ENCODE results near the gene MRPL3.

The MRPL3 gene

GRCh38 chr3:131502530-131503319 lies at the start of gene MRPL3:
Gene MRPL3, minus strand, starts transcription at chr3:131502971. Its CDS starts 150 bp downstream, at chr3:131502821.
- peak; percentile 34 for DNase-seq

- DNase-seq, result no peak
Observed at GRCh38 chr3:131551761-131552160, 49.0 kb upstream of the MRPL3 start.

GRCh38 chr3:131550562-131551465 lies 48.0 kb upstream of the MRPL3 start:
- no peak for DNase-seq

- no peak for DNase-seq
Observed at GRCh38 chr3:131549340-131549739, 46.6 kb upstream of the MRPL3 start.

GRCh38 chr3:131547585-131547984 lies 44.8 kb upstream of the MRPL3 start:
- no peak for DNase-seq

GRCh38 chr3:131546441-131546840 lies 43.7 kb upstream of the MRPL3 start:
- DNase-seq, result no peak

GRCh38 chr3:131544557-131544956 lies 41.8 kb upstream of the MRPL3 start:
- DNase-seq, result no peak

GRCh38 chr3:131543714-131544113 lies 40.9 kb upstream of the MRPL3 start:
- no peak for DNase-seq

- DNase-seq, result no peak
Observed at GRCh38 chr3:131541288-131541687, 38.5 kb upstream of the MRPL3 start.

GRCh38 chr3:131540821-131541220 lies 38.0 kb upstream of the MRPL3 start:
- DNase-seq, result no peak

- no peak for DNase-seq
Observed at GRCh38 chr3:131540143-131540542, 37.4 kb upstream of the MRPL3 start.

- DNase-seq, result no peak
Observed at GRCh38 chr3:131538968-131539367, 36.2 kb upstream of the MRPL3 start.

GRCh38 chr3:131537531-131537930 lies 34.8 kb upstream of the MRPL3 start:
- no peak for DNase-seq

- DNase-seq, result no peak
Observed at GRCh38 chr3:131535596-131535995, 32.8 kb upstream of the MRPL3 start.

- DNase-seq, result no peak
Observed at GRCh38 chr3:131535131-131535530, 32.4 kb upstream of the MRPL3 start.

GRCh38 chr3:131532645-131533044 lies 29.9 kb upstream of the MRPL3 start:
- DNase-seq, result no peak

- DNase-seq, result no peak
Observed at GRCh38 chr3:131530843-131531242, 28.1 kb upstream of the MRPL3 start.

GRCh38 chr3:131530388-131530787 lies 27.6 kb upstream of the MRPL3 start:
- DNase-seq, result no peak

GRCh38 chr3:131526801-131527347 lies 24.1 kb upstream of the MRPL3 start:
- DNase-seq, result no peak

GRCh38 chr3:131518680-131519079 lies 15.9 kb upstream of the MRPL3 start:
- DNase-seq, result no peak

GRCh38 chr3:131505421-131505820 lies 2.6 kb upstream of the MRPL3 start:
- DNase-seq, result no peak

- DNase-seq, result no peak
Observed at GRCh38 chr3:131503320-131503635, 507 bp upstream of the MRPL3 start.

- no peak for DNase-seq
Observed at GRCh38 chr3:131501949-131502348, 822 bp downstream of the MRPL3 start.

GRCh38 chr3:131494706-131495105 lies 8.1 kb downstream of the MRPL3 start:
- no peak for DNase-seq
